Glutamatergic neuron (in vitro differentiated cells): ENCODE data around the gene CROCC. TPM values are rescaled to one million over a fixed set of nuclear protein-coding genes. Genes with fewer than 3 reads are reported as not detected.

Experiments
- DNase-seq: peaks from one replicate; pipeline ENCODE4 v3.0.0; 2022
- H3K27ac Mint-ChIP-seq: one replicate; pipeline ENCODE4 v1.8.0; 2020; ENCODE audit warnings: mild to moderate bottlenecking, mixed read lengths, inconsistent platforms; ENCODE audit not compliant: unreplicated experiment
- H3K27me3 Mint-ChIP-seq: one replicate; pipeline ENCODE4 v1.8.0; 2020; ENCODE audit warnings: mild to moderate bottlenecking, moderate library complexity, mixed read lengths, inconsistent platforms; ENCODE audit not compliant: unreplicated experiment
- H3K36me3 Mint-ChIP-seq: one replicate; pipeline ENCODE4 v1.8.0; 2020; ENCODE audit warnings: mild to moderate bottlenecking, mixed read lengths, inconsistent platforms; ENCODE audit not compliant: unreplicated experiment
- H3K4me1 Mint-ChIP-seq: one replicate; pipeline ENCODE4 v1.8.0; 2020; ENCODE audit warnings: mild to moderate bottlenecking, low read depth, mixed read lengths, inconsistent platforms; ENCODE audit not compliant: unreplicated experiment
- H3K4me3 Mint-ChIP-seq: one replicate; pipeline ENCODE4 v1.8.0; 2020; ENCODE audit warnings: mild to moderate bottlenecking, mixed read lengths, inconsistent platforms; ENCODE audit not compliant: unreplicated experiment
- H3K9me3 Mint-ChIP-seq: one replicate; pipeline ENCODE4 v1.8.0; 2020; ENCODE audit warnings: mild to moderate bottlenecking, moderate library complexity, mixed read lengths, inconsistent platforms; ENCODE audit not compliant: unreplicated experiment
- CTCF ChIP-seq: fragments of 200-600 bp; sonication (generic); IDR thresholded peaks from one replicate; pipeline ENCODE4 v1.5.0; 2021; ENCODE audit not compliant: partially characterized antibody, unreplicated experiment
- total RNA-seq: library from RNA; stranded (reverse); fragmentation: NEBNext Ultra II Directional; extraction: Animal tissue kit (Norgen Biotek cat#: 25700); gene quantifications from one replicate; pipeline ENCODE4 v1.2.1, GENCODE V29; 2021; ENCODE audit not compliant: unreplicated experiment

Gene CROCC
- total RNA-seq, 1 donor from 2014 or later = 50.9 TPM

GRCh38 chr1:16970132-16970910 is 48.6 kb downstream of the CROCC start:
- Mint-ChIP-seq H3K4me3 (no peak overlapping the region), H3K27me3 (peaks cover 3% of the 10 kb centered on the region), H3K27ac (no peak overlapping the region), H3K9me3 (peaks cover 2% of the 10 kb centered on the region), H3K4me1 (peaks cover 2% of the 10 kb centered on the region), H3K36me3 (no peaks in the 10 kb centered on the region)
- no peak for TF ChIP-seq CTCF
- no peak for DNase-seq

- no peak overlapping the region for H3K27ac Mint-ChIP-seq
- peaks cover 7% of the 10 kb centered on the region for H3K27me3 Mint-ChIP-seq
- TF ChIP-seq CTCF = no peak
- H3K36me3 Mint-ChIP-seq = no peaks in the 10 kb centered on the region
- no peak for DNase-seq
- H3K9me3 Mint-ChIP-seq = peaks cover 2% of the 10 kb centered on the region
- no peak overlapping the region for H3K4me3 Mint-ChIP-seq
- peaks cover 2% of the 10 kb centered on the region for H3K4me1 Mint-ChIP-seq
Measured at GRCh38 chr1:16971341-16972188, 49.8 kb downstream of the CROCC start.

GRCh38 chr1:16972189-16972895 is 50.6 kb downstream of the CROCC start:
- H3K27me3 Mint-ChIP-seq = peaks cover 7% of the 10 kb centered on the region
- no peak overlapping the region for H3K27ac Mint-ChIP-seq
- peaks cover 2% of the 10 kb centered on the region for H3K9me3 Mint-ChIP-seq
- no peak for TF ChIP-seq CTCF
- H3K36me3 Mint-ChIP-seq = no peaks in the 10 kb centered on the region
- H3K4me1 Mint-ChIP-seq = peaks cover 2% of the 10 kb centered on the region
- no peak overlapping the region for H3K4me3 Mint-ChIP-seq
- no peak for DNase-seq

- DNase-seq = no peak
- TF ChIP-seq CTCF = no peak
- Mint-ChIP-seq H3K27ac (no peak overlapping the region), H3K36me3 (no peaks in the 10 kb centered on the region), H3K4me1 (peaks cover 4% of the 10 kb centered on the region), H3K27me3 (peaks cover 11% of the 10 kb centered on the region), H3K4me3 (no peak overlapping the region), H3K9me3 (peaks cover 2% of the 10 kb centered on the region)
Measured at GRCh38 chr1:16973215-16973614, 51.5 kb downstream of the CROCC start.
